Stimulated activated CD4-positive, alpha-beta T cell treated with anti-CD3 and anti-CD28 coated beads, Interleukin-12 subunit alpha, Interleukin-12 subunit beta, amount 100 ng/mL, for 48 hours (primary cell): ENCODE data around the gene ZNF234.
"Not testable (repeated sequence)": the region's sequence is repeated elsewhere in the genome, so short reads cannot be mapped to it uniquely, and the experiment has no call there.

Experiments
- DNase-seq, 3 donors: peaks; one replicate each; pipeline ENCODE4 v3.0.0-alpha.2; 2020; ENCODE audit warnings: low read depth in 2 of 3, low spot score in 1 of 3

Gene ZNF234

GRCh38 chr19:44141191-44142058 lies at the start of gene ZNF234:
ZNF234 (plus strand) TSS chr19:44141554; CDS start chr19:44144633, 3,079 bp downstream.
- DNase-seq = peak; percentile 41 to 67 (median 66)

GRCh38 chr19:44092108-44092507 lies 49.2 kb upstream of the ZNF234 start:
- no peak for DNase-seq

GRCh38 chr19:44093931-44094765 lies 47.2 kb upstream of the ZNF234 start, which contains the start of gene ZNF224:
ZNF224 (plus strand) TSS chr19:44094361; CDS start chr19:44097874, 3,513 bp downstream.
- peak; percentile 65 to 79 (median 73) for DNase-seq

- no peak for DNase-seq
These were observed 33.6 kb upstream of the ZNF234 start for GRCh38 chr19:44107751-44108150.

GRCh38 chr19:44109458-44109857 lies 31.9 kb upstream of the ZNF234 start:
- no peak for DNase-seq

- DNase-seq = no peak
These were observed 29.4 kb upstream of the ZNF234 start for GRCh38 chr19:44111910-44112463.

GRCh38 chr19:44112802-44113137 lies 28.6 kb upstream of the ZNF234 start:
- no peak for DNase-seq

- DNase-seq = peak; percentile 79 to 84 (median 80)
These were observed 28.1 kb upstream of the ZNF234 start, which contains the start of gene ZNF225 for GRCh38 chr19:44113138-44113783. ZNF225 (plus strand) TSS chr19:44113399; CDS start chr19:44115828, 2,429 bp downstream.

GRCh38 chr19:44113784-44114390 lies 27.5 kb upstream of the ZNF234 start:
- no peak for DNase-seq

GRCh38 chr19:44121162-44121561 lies 20.2 kb upstream of the ZNF234 start:
- DNase-seq = not testable (repeated sequence)

- no peak for DNase-seq
These were observed 9.4 kb upstream of the ZNF234 start for GRCh38 chr19:44131955-44132354.

GRCh38 chr19:44142059-44142433 lies 692 bp downstream of the ZNF234 start:
- DNase-seq = peak in 2 of 3 donors; percentile 1 to 2

GRCh38 chr19:44149776-44150175 lies 8.4 kb downstream of the ZNF234 start:
- no peak for DNase-seq

- DNase-seq = no peak
These were observed 10.1 kb downstream of the ZNF234 start for GRCh38 chr19:44151491-44151890.

GRCh38 chr19:44156475-44156874 lies 15.1 kb downstream of the ZNF234 start:
- DNase-seq = no peak

- DNase-seq = no peak
These were observed 22.4 kb downstream of the ZNF234 start for GRCh38 chr19:44163789-44164188.

- no peak for DNase-seq
These were observed 22.9 kb downstream of the ZNF234 start for GRCh38 chr19:44164327-44164672.

- DNase-seq = peak; percentile 64 to 77 (median 71)
These were observed 23.5 kb downstream of the ZNF234 start, which contains the start of gene ZNF226 for GRCh38 chr19:44164673-44165512. ZNF226 (plus strand) TSS chr19:44165100; CDS start chr19:44170081, 4,981 bp downstream.

GRCh38 chr19:44170660-44171059 lies 29.3 kb downstream of the ZNF234 start:
- not testable (repeated sequence) for DNase-seq

GRCh38 chr19:44176590-44176989 lies 35.2 kb downstream of the ZNF234 start:
- no peak for DNase-seq
